ENCODE measurements around the gene SRC.
A peak's percentile ranks its signal among the peaks of the same experiment; 100 is the strongest.

The SRC gene

DNA sequence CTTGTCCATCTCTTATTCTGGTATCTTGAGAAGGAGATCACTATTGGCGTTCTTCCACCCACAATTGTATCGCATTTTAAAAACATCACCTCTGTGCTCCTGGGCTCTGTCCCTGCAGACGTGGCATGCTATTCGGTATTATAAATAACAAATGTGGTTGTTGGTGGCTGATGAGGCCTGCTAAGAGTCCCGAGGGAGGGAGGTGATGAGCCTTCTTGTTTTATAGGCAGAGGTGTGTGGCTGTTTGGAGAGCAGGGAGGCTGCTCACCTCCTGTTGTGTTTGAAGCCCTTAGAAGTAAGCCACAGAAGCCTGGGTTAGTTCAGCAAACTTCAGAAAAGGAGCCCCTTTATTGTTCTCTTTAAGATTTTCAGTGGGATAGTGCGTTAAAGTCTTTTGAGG, 40.9 kb upstream of the SRC start:
- Histone ChIP-seq H3K27ac (ENCODE audit: low read depth in 2 of 2, low read length in 2 of 2) (no peak overlapping the region), H3K4me3 (ENCODE audit: low read length in 2 of 2) (no peak overlapping the region), H3K27me3 (ENCODE audit: control insufficient read depth in 2 of 2, insufficient read depth in 2 of 2, low read length in 2 of 2) (no peaks in the 10 kb centered on the region), H3K36me3 (ENCODE audit: control insufficient read depth in 2 of 2, insufficient read depth in 2 of 2, low read length in 2 of 2) (peaks cover 14 to 38% of the 10 kb centered on the region in 2 donors), H3K9ac (ENCODE audit: low read depth in 1 of 2, low read length in 2 of 2) (no peak overlapping the region), H3K9me3 (ENCODE audit: control insufficient read depth in 2 of 2, low read length in 2 of 2) (no peaks in the 10 kb centered on the region), H3K4me1 (ENCODE audit: control insufficient read depth in 2 of 2, insufficient read depth in 2 of 2, low read length in 2 of 2) (peaks cover 12 to 18% of the 10 kb centered on the region in 2 donors)

DNA sequence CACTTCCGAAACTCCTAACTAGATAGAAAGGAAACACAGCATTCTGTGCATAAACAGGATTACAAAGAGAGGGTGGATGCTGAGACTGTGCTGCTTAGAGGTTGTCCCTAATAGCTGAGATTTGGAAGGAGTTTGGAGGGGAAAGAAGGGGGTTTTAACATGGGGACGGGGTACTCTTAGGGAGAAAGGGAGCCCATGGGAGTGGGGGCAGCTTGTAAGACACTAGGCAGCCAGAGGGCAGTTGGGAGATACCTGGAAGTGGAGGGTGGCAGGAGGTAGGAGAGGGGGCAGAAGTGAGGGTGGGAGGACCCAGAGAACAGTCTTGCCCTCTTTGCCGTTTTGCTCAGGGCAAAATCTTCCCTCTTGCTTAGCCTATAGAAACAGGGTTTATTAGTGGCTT, 40.1 kb upstream of the SRC start:
- no peaks in the 10 kb centered on the region for H3K9me3 ChIP-seq (ENCODE audit: control insufficient read depth in 2 of 2, low read length in 2 of 2)
- H3K9ac ChIP-seq (ENCODE audit: low read depth in 1 of 2, low read length in 2 of 2) = no peak overlapping the region
- no peak overlapping the region for H3K4me3 ChIP-seq (ENCODE audit: low read length in 2 of 2)
- peaks cover 12 to 18% of the 10 kb centered on the region in 2 donors for H3K4me1 ChIP-seq (ENCODE audit: control insufficient read depth in 2 of 2, insufficient read depth in 2 of 2, low read length in 2 of 2)
- H3K27ac ChIP-seq (ENCODE audit: low read depth in 2 of 2, low read length in 2 of 2) = no peak overlapping the region
- peaks cover 19 to 43% of the 10 kb centered on the region in 2 donors for H3K36me3 ChIP-seq (ENCODE audit: control insufficient read depth in 2 of 2, insufficient read depth in 2 of 2, low read length in 2 of 2)
- H3K27me3 ChIP-seq (ENCODE audit: control insufficient read depth in 2 of 2, insufficient read depth in 2 of 2, low read length in 2 of 2) = no peaks in the 10 kb centered on the region

DNA sequence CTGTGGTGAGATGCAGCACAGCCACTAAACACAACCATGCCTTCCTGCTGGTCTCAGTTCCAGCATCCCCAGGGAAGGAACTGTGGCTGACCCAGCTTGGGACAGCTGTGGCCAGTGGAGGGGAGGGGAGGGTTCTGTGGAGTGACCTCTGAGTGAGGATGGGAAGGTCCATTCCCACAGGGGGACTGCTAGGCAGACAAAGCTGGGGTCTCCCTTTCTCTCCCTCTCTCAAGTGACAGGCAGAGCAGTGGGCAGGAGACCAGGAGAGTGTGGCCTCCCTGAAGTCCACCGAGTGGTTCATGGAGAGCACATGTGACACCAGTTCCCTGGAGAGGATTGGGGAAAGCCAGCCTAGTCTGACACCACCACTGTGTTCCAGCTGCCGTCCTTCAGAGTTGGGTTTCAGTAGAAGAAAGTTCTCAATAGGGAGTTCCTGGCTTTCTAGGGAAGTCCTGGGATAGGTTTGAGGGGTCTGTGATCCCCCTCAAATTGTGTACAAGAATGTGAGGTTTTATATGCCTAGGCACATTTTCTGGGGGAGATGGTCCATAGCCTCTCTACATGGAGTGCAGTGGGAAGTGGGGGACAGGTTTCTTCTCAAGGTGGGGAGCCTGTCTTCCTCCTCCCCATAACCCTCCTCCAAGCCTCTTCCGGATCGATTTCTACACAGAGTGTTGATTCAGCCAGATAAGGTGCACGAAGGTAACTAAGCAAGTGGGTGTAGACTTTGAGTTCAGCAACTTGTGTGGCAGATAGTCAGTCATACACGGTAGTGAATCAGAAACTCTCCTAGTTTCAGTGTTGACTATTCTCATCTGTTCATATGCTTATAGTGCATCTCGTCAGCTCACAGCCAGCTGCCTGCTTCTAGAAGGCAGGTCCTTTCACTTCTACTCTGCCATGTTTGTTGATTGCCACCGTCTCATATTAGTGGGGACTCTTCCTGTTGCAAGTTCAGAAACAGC, 37.6 kb upstream of the SRC start:
- peak overlapping the region; percentile 68 to 74 for H3K27ac ChIP-seq (ENCODE audit: low read depth in 2 of 2, low read length in 2 of 2)
- H3K36me3 ChIP-seq (ENCODE audit: control insufficient read depth in 2 of 2, insufficient read depth in 2 of 2, low read length in 2 of 2) = peaks cover 7 to 30% of the 10 kb centered on the region in 2 donors
- H3K27me3 ChIP-seq (ENCODE audit: control insufficient read depth in 2 of 2, insufficient read depth in 2 of 2, low read length in 2 of 2) = no peaks in the 10 kb centered on the region
- H3K9me3 ChIP-seq (ENCODE audit: control insufficient read depth in 2 of 2, low read length in 2 of 2) = no peaks in the 10 kb centered on the region
- no peak overlapping the region for H3K4me3 ChIP-seq (ENCODE audit: low read length in 2 of 2)
- H3K4me1 ChIP-seq (ENCODE audit: control insufficient read depth in 2 of 2, insufficient read depth in 2 of 2, low read length in 2 of 2) = peaks cover 12 to 21% of the 10 kb centered on the region in 2 donors
- H3K9ac ChIP-seq (ENCODE audit: low read depth in 1 of 2, low read length in 2 of 2) = peak overlapping the region in 1 of 2 donors; percentile 10

DNA sequence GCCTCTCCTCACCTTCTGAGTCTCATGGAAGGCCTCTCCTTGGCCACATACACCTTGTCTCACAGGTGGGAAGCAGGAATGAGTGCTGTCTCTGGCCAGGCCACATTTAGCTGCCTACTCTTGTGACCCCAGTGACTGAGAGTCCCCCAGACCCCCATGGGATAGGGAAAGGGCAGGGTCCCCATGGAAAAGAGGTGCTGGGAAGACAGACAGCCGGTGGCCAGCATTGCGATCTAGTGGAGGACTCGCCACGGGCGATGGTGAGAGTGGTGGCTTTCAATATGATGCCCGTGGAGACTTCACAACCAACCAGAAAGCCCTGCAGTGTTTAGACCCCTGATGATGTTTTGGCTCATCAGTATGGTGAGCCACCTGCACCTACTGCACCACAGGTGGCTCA, 36.6 kb upstream of the SRC start:
- Histone ChIP-seq H3K4me1 (ENCODE audit: control insufficient read depth in 2 of 2, insufficient read depth in 2 of 2, low read length in 2 of 2) (peaks cover 13 to 24% of the 10 kb centered on the region in 2 donors), H3K27me3 (ENCODE audit: control insufficient read depth in 2 of 2, insufficient read depth in 2 of 2, low read length in 2 of 2) (no peaks in the 10 kb centered on the region), H3K36me3 (ENCODE audit: control insufficient read depth in 2 of 2, insufficient read depth in 2 of 2, low read length in 2 of 2) (peaks cover 7 to 24% of the 10 kb centered on the region in 2 donors), H3K9me3 (ENCODE audit: control insufficient read depth in 2 of 2, low read length in 2 of 2) (no peaks in the 10 kb centered on the region), H3K27ac (ENCODE audit: low read depth in 2 of 2, low read length in 2 of 2) (peak overlapping the region; percentile 68 to 74), H3K9ac (ENCODE audit: low read depth in 1 of 2, low read length in 2 of 2) (no peak overlapping the region), H3K4me3 (ENCODE audit: low read length in 2 of 2) (no peak overlapping the region)

DNA sequence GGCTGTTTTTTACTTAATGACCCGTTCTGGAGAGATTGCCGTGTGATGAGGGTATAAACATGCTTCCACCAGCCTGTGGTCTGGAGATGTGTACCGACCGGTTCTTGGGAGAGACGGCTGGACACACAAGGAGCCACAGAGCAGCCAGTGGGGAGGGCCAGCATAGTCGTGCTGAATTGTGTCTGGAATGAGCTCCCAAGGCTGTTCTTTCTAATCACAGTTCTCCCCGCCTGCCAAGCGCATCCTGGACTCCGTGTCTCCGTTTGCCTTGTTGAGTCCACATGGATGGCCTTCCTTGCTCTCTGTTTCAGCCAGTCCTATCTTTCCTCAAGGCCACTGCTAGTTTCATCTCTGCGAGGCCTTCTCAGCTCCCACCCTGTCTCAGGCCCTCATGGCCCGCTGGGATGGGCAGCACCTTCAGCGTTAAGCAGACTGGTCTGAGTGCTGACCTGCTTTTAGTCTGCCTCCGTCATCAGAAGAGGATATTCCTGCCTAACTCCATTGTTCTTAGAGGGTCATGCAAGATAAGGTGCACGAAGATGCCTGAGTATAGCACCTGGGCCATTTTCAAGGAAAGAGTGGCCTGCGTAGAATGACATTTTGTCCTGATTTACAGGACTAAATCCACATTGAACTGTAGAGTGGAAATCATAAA, 35.9 kb upstream of the SRC start:
- no peaks in the 10 kb centered on the region for H3K27me3 ChIP-seq (ENCODE audit: control insufficient read depth in 2 of 2, insufficient read depth in 2 of 2, low read length in 2 of 2)
- H3K4me3 ChIP-seq (ENCODE audit: low read length in 2 of 2) = no peak overlapping the region
- peaks cover 7 to 21% of the 10 kb centered on the region in 2 donors for H3K36me3 ChIP-seq (ENCODE audit: control insufficient read depth in 2 of 2, insufficient read depth in 2 of 2, low read length in 2 of 2)
- H3K4me1 ChIP-seq (ENCODE audit: control insufficient read depth in 2 of 2, insufficient read depth in 2 of 2, low read length in 2 of 2) = peaks cover 13 to 31% of the 10 kb centered on the region in 2 donors
- H3K9me3 ChIP-seq (ENCODE audit: control insufficient read depth in 2 of 2, low read length in 2 of 2) = no peaks in the 10 kb centered on the region
- peak overlapping the region; percentile 35 to 44 for H3K27ac ChIP-seq (ENCODE audit: low read depth in 2 of 2, low read length in 2 of 2)
- no peak overlapping the region for H3K9ac ChIP-seq (ENCODE audit: low read depth in 1 of 2, low read length in 2 of 2)

DNA sequence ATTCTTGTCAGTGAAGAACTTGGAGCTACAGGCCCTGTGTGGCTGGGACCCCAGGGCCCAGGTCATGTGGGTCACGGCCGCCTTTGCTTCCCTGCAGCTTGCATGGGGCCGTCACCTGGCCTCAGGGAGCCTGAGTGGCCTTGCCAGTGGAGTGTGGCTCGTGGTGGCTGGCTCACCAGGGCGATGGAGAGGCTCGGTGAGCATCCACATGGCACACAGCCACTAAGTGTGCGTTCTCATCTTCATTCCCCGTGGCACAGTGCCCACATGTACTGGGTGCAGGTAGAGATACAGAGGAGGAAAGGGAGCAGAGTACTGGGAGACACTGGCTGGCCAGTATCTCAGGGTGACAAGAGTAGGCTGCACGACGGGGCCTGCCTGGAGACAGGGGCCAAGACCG, 35.0 kb upstream of the SRC start:
- Histone ChIP-seq H3K4me3 (ENCODE audit: low read length in 2 of 2) (no peak overlapping the region), H3K9me3 (ENCODE audit: control insufficient read depth in 2 of 2, low read length in 2 of 2) (no peaks in the 10 kb centered on the region), H3K36me3 (ENCODE audit: control insufficient read depth in 2 of 2, insufficient read depth in 2 of 2, low read length in 2 of 2) (peaks cover 8 to 20% of the 10 kb centered on the region in 2 donors), H3K27ac (ENCODE audit: low read depth in 2 of 2, low read length in 2 of 2) (no peak overlapping the region), H3K9ac (ENCODE audit: low read depth in 1 of 2, low read length in 2 of 2) (no peak overlapping the region), H3K4me1 (ENCODE audit: control insufficient read depth in 2 of 2, insufficient read depth in 2 of 2, low read length in 2 of 2) (peaks cover 21 to 40% of the 10 kb centered on the region in 2 donors), H3K27me3 (ENCODE audit: control insufficient read depth in 2 of 2, insufficient read depth in 2 of 2, low read length in 2 of 2) (no peaks in the 10 kb centered on the region)

DNA sequence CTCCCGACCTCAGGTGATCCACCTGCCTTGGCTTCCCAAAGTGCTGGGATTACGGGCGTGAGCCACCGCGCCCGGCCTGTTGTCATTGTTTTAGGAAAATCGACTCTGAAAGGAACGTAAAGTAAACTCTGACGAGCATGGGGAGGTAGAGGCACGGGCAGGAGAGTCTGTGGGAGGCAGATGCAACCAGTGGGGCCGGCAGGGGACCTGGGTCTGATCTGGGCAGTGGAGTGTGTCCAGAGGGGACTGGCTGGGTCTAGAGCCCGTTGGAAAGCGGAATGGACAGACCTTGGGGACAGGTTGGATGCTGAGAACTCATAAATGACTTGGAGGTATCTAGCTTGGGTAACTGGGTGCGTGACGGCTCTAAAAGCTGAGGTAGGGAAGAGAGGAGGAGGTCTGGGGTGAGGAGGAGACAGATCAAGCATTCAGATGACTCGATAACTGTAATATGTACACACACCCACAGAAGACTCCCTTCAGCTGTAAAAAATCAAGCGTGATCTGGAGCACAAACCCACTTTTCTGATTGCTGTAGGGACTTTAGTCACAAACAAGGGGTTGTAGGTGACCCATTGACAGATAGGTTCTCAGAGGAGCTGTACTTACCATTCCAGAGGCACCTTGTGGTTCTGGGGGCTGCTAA, 34.1 kb upstream of the SRC start:
- peak overlapping the region; percentile 10 to 52 for H3K27ac ChIP-seq (ENCODE audit: low read depth in 2 of 2, low read length in 2 of 2)
- peaks cover 15 to 29% of the 10 kb centered on the region in 2 donors for H3K36me3 ChIP-seq (ENCODE audit: control insufficient read depth in 2 of 2, insufficient read depth in 2 of 2, low read length in 2 of 2)

DNA sequence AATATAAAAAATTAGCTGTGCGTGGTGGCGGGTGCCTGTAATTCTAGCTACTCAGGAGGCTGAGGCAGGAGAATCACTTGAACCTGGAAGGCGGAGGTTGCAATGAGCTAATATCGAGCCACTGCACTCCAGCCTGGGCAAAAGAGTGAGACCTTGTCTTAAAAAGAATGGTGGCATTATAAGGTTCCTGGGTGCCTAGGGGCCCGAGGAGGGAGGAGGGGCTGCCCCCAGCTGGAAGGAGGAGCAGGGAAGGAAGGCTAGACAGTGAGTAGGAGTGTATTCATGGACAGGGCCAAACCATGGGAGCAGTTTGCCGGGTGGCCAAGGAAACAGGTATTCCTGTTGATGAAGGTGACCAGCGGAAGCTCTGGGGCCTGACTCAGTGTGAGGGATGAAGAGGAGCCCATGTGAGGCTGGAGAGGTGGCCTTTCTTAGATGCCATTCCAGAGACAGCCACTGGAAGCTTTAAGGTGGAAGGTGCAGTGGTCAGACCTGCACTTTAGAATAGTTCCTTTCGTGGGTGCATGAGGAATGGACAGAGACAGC, 32.3 kb upstream of the SRC start:
- Histone ChIP-seq H3K27me3 (ENCODE audit: control insufficient read depth in 2 of 2, insufficient read depth in 2 of 2, low read length in 2 of 2) (no peaks in the 10 kb centered on the region), H3K36me3 (ENCODE audit: control insufficient read depth in 2 of 2, insufficient read depth in 2 of 2, low read length in 2 of 2) (peaks cover 18 to 28% of the 10 kb centered on the region in 2 donors), H3K9me3 (ENCODE audit: control insufficient read depth in 2 of 2, low read length in 2 of 2) (no peaks in the 10 kb centered on the region), H3K4me3 (ENCODE audit: low read length in 2 of 2) (no peak overlapping the region), H3K4me1 (ENCODE audit: control insufficient read depth in 2 of 2, insufficient read depth in 2 of 2, low read length in 2 of 2) (peaks cover 17 to 38% of the 10 kb centered on the region in 2 donors), H3K27ac (ENCODE audit: low read depth in 2 of 2, low read length in 2 of 2) (peak overlapping the region in 1 of 2 donors; percentile 76), H3K9ac (ENCODE audit: low read depth in 1 of 2, low read length in 2 of 2) (no peak overlapping the region)

More for the DNA sequence above, 34.1 kb upstream of the SRC start:
- Histone ChIP-seq H3K9ac (ENCODE audit: low read depth in 1 of 2, low read length in 2 of 2) (no peak overlapping the region), H3K4me1 (ENCODE audit: control insufficient read depth in 2 of 2, insufficient read depth in 2 of 2, low read length in 2 of 2) (peaks cover 24 to 45% of the 10 kb centered on the region in 2 donors), H3K9me3 (ENCODE audit: control insufficient read depth in 2 of 2, low read length in 2 of 2) (no peaks in the 10 kb centered on the region), H3K4me3 (ENCODE audit: low read length in 2 of 2) (no peak overlapping the region), H3K27me3 (ENCODE audit: control insufficient read depth in 2 of 2, insufficient read depth in 2 of 2, low read length in 2 of 2) (no peaks in the 10 kb centered on the region)

DNA sequence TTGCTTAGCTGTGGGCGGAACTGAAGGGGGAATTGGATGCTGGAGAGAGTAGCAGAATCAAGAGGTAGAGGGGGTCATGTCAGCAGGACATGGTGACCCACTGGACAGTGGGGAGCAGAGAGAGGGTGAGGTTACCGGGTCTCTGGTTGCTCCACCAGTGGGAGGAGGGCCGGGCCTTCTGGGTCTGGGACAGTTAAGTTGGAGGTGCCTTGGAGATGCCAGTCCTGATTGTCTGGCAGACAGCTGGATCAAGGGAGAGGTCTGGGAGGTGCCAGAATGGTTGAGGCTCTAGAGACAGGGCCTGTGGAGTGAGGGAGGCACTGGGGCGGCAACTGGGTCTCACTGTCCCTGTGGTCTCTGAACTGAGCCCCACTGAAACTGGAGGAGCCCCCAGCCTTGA, 31.8 kb upstream of the SRC start:
- H3K4me1 ChIP-seq (ENCODE audit: control insufficient read depth in 2 of 2, insufficient read depth in 2 of 2, low read length in 2 of 2) = peaks cover 16 to 34% of the 10 kb centered on the region in 2 donors
- H3K9me3 ChIP-seq (ENCODE audit: control insufficient read depth in 2 of 2, low read length in 2 of 2) = no peaks in the 10 kb centered on the region
- H3K36me3 ChIP-seq (ENCODE audit: control insufficient read depth in 2 of 2, insufficient read depth in 2 of 2, low read length in 2 of 2) = peaks cover 17 to 25% of the 10 kb centered on the region in 2 donors
- H3K4me3 ChIP-seq (ENCODE audit: low read length in 2 of 2) = no peak overlapping the region
- peak overlapping the region in 1 of 2 donors; percentile 35 for H3K9ac ChIP-seq (ENCODE audit: low read depth in 1 of 2, low read length in 2 of 2)
- H3K27me3 ChIP-seq (ENCODE audit: control insufficient read depth in 2 of 2, insufficient read depth in 2 of 2, low read length in 2 of 2) = no peaks in the 10 kb centered on the region
- H3K27ac ChIP-seq (ENCODE audit: low read depth in 2 of 2, low read length in 2 of 2) = peak overlapping the region; percentile 69 to 76

Data from mucosa of rectum (tissue), 2 donors.